GM12891 (cell line): ENCODE measurements around the gene TGM6.

Experiments
- DNase-seq: peaks from one replicate; pipeline ENCODE4 v3.0.0; 2011; ENCODE audit warnings: low spot score; ENCODE audit not compliant: insufficient read length
- FAIRE-seq: peaks from 2 replicates; lab custom pipeline; 2011; peaks lifted over from hg19 to GRCh38; lab: Jason Lieb, UNC
- PAX5 ChIP-seq: IDR thresholded peaks from 2 replicates; pipeline ENCODE4 v1.6.1; 2011; ENCODE audit warnings: low read length, moderate library complexity, mild to moderate bottlenecking; ENCODE audit not compliant: insufficient read depth, severe bottlenecking
- POLR2A ChIP-seq: IDR thresholded peaks from 2 replicates; pipeline ENCODE4 v1.6.1; 2011; ENCODE audit warnings: low read depth, low read length, control low read depth
- POLR2AphosphoS5 ChIP-seq: IDR thresholded peaks from 2 replicates; pipeline ENCODE4 v1.6.1; 2011; ENCODE audit warnings: low read depth, low read length, control low read depth
- POU2F2 ChIP-seq: IDR thresholded peaks from 2 replicates; pipeline ENCODE4 v1.6.1; 2011; ENCODE audit warnings: low read depth, mild to moderate bottlenecking, control low read depth, low read length, moderate library complexity
- SPI1 ChIP-seq: IDR thresholded peaks from 2 replicates; pipeline ENCODE4 v1.6.1; 2011; ENCODE audit warnings: low read depth, low read length, control low read depth
- TAF1 ChIP-seq: IDR thresholded peaks from 2 replicates; pipeline ENCODE4 v1.6.1; 2011; ENCODE audit warnings: low read depth, low read length, control low read depth

The TGM6 gene

DNA sequence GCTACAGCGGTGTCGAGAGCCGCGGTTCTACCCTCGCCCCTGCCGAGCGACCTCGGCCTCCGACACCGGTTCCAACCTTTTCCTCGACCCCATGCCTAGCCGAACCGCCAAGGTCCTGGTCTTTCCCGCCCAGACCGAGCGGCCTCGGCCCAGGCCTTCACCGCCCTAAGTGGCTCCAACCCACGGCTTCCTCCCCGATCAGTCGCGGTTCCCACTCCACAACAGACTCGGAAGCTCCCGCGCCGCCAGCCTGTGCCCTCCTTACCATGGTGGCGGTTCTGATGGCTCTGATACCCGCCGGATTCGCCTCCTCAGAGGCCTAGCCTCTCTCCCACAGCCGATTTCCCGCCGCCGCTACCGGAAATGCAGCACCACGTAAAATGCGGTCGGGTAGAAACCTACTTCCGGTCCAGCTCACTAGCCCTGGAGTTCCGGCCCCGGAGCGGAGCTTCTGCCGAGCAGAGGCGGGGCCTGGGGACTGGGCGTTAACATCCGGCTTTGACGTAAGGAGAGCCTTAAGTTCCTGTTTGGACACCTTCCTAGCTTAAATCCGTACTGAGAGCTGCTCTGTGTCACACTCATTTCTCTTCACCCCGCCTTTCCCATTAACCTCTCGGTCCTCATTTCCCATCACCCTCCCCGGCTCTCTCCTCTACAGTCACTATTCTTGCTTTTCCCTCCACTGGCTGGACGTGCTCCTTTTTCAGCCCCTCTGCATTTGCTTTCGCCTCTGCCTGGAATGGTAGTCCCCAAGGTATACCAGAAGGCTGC, 89.9 kb downstream of the TGM6 start, which contains the start of gene SNRPB:
Gene SNRPB (minus strand): TSS at position 367 of the 771 bp plus-strand sequence. CDS start 99 bp downstream, at position 268.
- peak; percentile 85 for DNase-seq
- FAIRE-seq = peak; percentile 98
- 0 out of 2 replicates have a peak, but pooled peaks have one; percentile 1 for TF ChIP-seq SPI1
- TF ChIP-seq POLR2A = peak; percentile 97
- TF ChIP-seq TAF1 = peak; percentile 98
- peak; percentile 92 for TF ChIP-seq POLR2AphosphoS5
- peak; percentile 14 for TF ChIP-seq PAX5
- peak; percentile 77; the same call in 1 of the 2 replicates for TF ChIP-seq POU2F2

DNA sequence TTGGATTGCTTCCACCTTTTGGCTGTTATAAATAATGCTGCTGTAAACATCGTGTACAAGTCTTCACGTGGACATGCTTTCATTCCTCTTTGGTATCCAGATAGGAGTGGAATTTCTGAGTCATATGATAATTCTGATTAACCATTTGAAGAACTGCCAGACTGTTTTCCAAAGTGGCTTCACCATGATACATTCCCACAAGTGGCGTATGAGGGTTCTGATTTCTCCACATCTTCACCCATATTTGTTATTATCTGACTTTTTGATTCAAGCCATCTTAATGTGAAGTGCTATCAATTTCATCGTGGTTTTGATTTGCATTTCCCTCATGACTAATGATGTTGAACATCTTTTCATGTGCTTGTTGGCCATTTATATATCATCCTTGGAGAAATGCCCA, 92.8 kb downstream of the TGM6 start:
- FAIRE-seq (no peak), DNase-seq (no peak)
- TF ChIP-seq TAF1 (no peak), SPI1 (no peak), POU2F2 (no peak), POLR2A (no peak), PAX5 (no peak), POLR2AphosphoS5 (no peak)

GRCh38 chr20:2475850-2476741, 95.4 kb downstream of the TGM6 start:
- DNase-seq (no peak), FAIRE-seq (no peak)
- TF ChIP-seq POLR2A (no peak), SPI1 (no peak)

- DNase-seq = no peak
- TF ChIP-seq PAX5 (no peak), POLR2A (no peak), SPI1 (no peak), POLR2AphosphoS5 (no peak), POU2F2 (no peak), TAF1 (no peak)
Observed at GRCh38 chr20:2476742-2477615, 96.3 kb downstream of the TGM6 start.

GRCh38 chr20:2480381-2480780, 99.7 kb downstream of the TGM6 start:
- no peak for DNase-seq
- no peak for TF ChIP-seq SPI1
- TF ChIP-seq POU2F2 = no peak
- FAIRE-seq = no peak

More at GRCh38 chr20:2476742-2477615, 96.3 kb downstream of the TGM6 start:
- FAIRE-seq = no peak
